HepG2 (cell line): Measurements from ENCODE around the gene KMT2D. TPM values are rescaled to one million over a fixed set of nuclear protein-coding genes. Genes with fewer than 3 reads are reported as not detected.

ENCODE experiments used
- CHCHD3 ChIP-seq: sonication (generic); formaldehyde crosslinking; IDR thresholded peaks from 2 replicates; pipeline ENCODE4 v1.8.0; 2022; ENCODE audit warnings: mild to moderate bottlenecking, missing genetic modification reagents, moderate library complexity
- HHEX ChIP-seq: IDR thresholded peaks from 2 replicates; pipeline ENCODE4 v1.6.1; 2016; ENCODE audit warnings: control low read depth
- HMG20A ChIP-seq: IDR thresholded peaks from 2 replicates; pipeline ENCODE4 v1.6.1; 2016; ENCODE audit warnings: borderline replicate concordance
- JARID2 ChIP-seq: sonication (generic); formaldehyde crosslinking; IDR thresholded peaks from 2 replicates; pipeline ENCODE4 v1.8.1; 2023; ENCODE audit warnings: missing genetic modification reagents, inconsistent platforms; ENCODE audit not compliant: insufficient replicate concordance
- LCORL ChIP-seq, 2 experiments: fragments of 450-650 bp in 1 of 2; sonication (generic) in 1 of 2; formaldehyde crosslinking in 1 of 2; IDR thresholded peaks; 2 replicates each; pipeline versions ENCODE4 v1.5.0 to v1.6.1; 2017 to 2020; ENCODE audit warnings: antibody characterized with exemption in 1 of 2, missing genetic modification reagents in 1 of 2
- MAFF ChIP-seq: IDR thresholded peaks from 2 replicates; pipeline ENCODE4 v1.6.1; 2011; ENCODE audit warnings: low read depth, low read length, improper control_type of control experiment
- NBN ChIP-seq: fragments of 450-650 bp; conservative IDR thresholded peaks from 2 replicates; pipeline ENCODE4 v1.6.1; 2017
- PLRG1 ChIP-seq: fragments of 450-650 bp; conservative IDR thresholded peaks from 2 replicates; pipeline ENCODE4 v1.6.1; 2016
- TBL1XR1 ChIP-seq: fragments of 150-350 bp; IDR thresholded peaks from 2 replicates; pipeline ENCODE4 v1.6.1; 2014; ENCODE audit warnings: borderline replicate concordance, low read length; ENCODE audit not compliant: partially characterized antibody
- THAP8 ChIP-seq: sonication (generic); formaldehyde crosslinking; IDR thresholded peaks from 2 replicates; pipeline ENCODE4 v1.5.1; 2020; ENCODE audit warnings: missing genetic modification reagents, mild to moderate bottlenecking, borderline replicate concordance
- ZBTB49 ChIP-seq: sonication (generic); formaldehyde crosslinking; IDR thresholded peaks from 2 replicates; pipeline ENCODE4 v1.4.0; 2020; ENCODE audit warnings: missing genetic modification reagents, borderline replicate concordance
- ZNF468 ChIP-seq: sonication (generic); formaldehyde crosslinking; IDR thresholded peaks from 2 replicates; pipeline ENCODE4 v1.8.0; 2022; ENCODE audit warnings: mild to moderate bottlenecking, moderate library complexity, missing genetic modification reagents
- ZNF552 ChIP-seq: sonication (generic); formaldehyde crosslinking; IDR thresholded peaks from 2 replicates; pipeline ENCODE4 v1.9.0; 2022; ENCODE audit warnings: missing genetic modification reagents, mild to moderate bottlenecking, borderline replicate concordance
- ZNF83 ChIP-seq: sonication (generic); formaldehyde crosslinking; IDR thresholded peaks from 2 replicates; pipeline ENCODE4 v1.4.0; 2020; ENCODE audit warnings: missing genetic modification reagents, mild to moderate bottlenecking, borderline replicate concordance
- polyA plus RNA-seq, 8 experiments: library from polyadenylated mRNA; depleted of rRNA in 3 of 8; stranded (reverse) in 7 of 8; unstranded in 1 of 8; fragments of >200 nt; fragmentation: Illumina TruSeq in 4 of 8; extraction: Trizol in 4 of 8; gene quantifications; 2 replicates each; pipeline versions ENCODE4 v1.2.1 to v1.2.3, GENCODE V29; 2011 to 2016; ENCODE audit warnings: low read depth in 4 of 8, missing spikeins in 1 of 8, mixed read lengths in 1 of 8; ENCODE audit not compliant: insufficient read depth in 1 of 8
- total RNA-seq, 5 experiments: library from RNA; depleted of rRNA; stranded (reverse); fragments of >200 nt; fragmentation: Illumina TruSeq; extraction: Trizol; gene quantifications; 2 replicates each; pipeline ENCODE4 v1.2.3, GENCODE V29; 2016; ENCODE audit warnings: low read depth in 1 of 5
- TF ChIP-seq, protein P1 (sequence below): IDR thresholded peaks from 2 replicates; pipeline ENCODE4 v1.6.1; 2012; ENCODE audit warnings: low read depth, low read length, improper control_type of control experiment
- TF ChIP-seq, protein P2 (sequence below): sonication (generic); formaldehyde crosslinking; IDR thresholded peaks from 2 replicates; pipeline ENCODE4 v1.4.0; 2020; ENCODE audit warnings: mild to moderate bottlenecking, missing genetic modification reagents
- TF ChIP-seq, protein P3 (sequence below): IDR thresholded peaks from 2 replicates; pipeline ENCODE4 v1.6.1; 2016; ENCODE audit warnings: missing compliant biosample characterization, missing genetic modification reagents, borderline replicate concordance
- TF ChIP-seq, protein P4 (sequence below): IDR thresholded peaks from 2 replicates; pipeline ENCODE4 v1.6.1; 2016; ENCODE audit warnings: low read depth

Gene KMT2D
- total and polyA plus RNA-seq, 2 of the 13 experiments (the other 11 are each of a cell fraction or from before 2014, with no cell fraction given) = 8.1 to 10.4 TPM

DNA sequence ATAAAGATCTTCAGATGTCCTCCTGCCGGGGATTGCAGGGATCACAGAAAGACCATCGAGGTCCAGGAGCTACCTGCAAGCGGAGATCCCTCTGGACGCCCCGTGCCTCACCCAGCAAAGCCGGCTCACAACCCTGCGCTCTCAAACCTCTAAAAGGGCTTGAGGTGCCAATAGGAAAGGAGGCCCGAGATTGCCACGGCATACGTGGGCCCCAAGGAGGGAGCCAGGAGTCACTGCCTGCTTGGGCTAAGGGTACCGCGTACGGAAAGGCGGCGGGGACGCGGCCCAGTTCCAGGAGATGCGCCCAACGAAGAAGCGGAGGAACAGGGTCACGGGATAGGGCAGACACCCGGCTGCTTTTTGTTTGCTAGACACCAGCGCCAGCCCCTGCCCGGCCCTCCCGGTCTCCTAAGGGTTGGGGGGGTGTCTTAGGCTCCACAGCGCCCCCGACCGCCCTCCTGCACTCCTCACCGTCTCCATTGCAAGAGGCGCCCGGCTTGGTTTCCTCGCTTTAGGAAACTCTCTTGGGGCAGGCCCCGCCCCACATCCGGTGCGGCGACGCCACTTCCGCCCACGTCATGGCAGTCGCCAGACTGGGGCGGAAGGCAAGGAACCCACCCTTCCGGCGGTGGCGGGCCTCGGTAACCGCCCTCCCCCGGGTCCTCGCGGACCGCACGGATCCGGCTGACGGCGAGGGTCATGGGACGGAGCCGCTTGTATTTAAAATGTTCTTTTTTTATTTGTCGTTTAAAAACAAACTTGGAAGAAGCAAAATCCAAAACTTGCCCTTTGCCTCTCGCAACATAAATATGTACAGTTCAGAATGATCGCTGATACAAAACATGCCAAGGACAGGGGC, 42.1 kb downstream of the KMT2D start, which contains the start of gene PRKAG1 (continued):
- TF ChIP-seq, protein P1, sequence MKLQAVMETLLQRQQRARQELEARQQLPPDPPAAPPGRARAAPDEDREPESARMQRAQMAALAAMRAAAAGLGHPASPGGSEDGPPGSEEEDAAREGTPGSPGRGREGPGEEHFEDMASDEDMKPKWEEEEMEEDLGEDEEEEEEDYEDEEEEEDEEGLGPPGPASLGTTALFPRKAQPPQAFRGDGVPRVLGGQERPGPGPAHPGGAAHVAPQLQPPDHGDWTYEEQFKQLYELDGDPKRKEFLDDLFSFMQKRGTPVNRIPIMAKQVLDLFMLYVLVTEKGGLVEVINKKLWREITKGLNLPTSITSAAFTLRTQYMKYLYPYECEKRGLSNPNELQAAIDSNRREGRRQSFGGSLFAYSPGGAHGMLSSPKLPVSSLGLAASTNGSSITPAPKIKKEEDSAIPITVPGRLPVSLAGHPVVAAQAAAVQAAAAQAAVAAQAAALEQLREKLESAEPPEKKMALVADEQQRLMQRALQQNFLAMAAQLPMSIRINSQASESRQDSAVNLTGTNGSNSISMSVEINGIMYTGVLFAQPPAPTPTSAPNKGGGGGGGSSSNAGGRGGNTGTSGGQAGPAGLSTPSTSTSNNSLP = peak; percentile 5; the same call in 1 of the 2 replicates
- TF ChIP-seq MAFF (no peak), ZNF83 (CRISPR knock-in tag) (0 out of 2 replicates have a peak, but pooled peaks have one; percentile 26), HHEX (no peak), HMG20A (CRISPR knock-in tag) (no peak), CHCHD3 (CRISPR knock-in tag) (no peak), THAP8 (CRISPR knock-in tag) (0 out of 2 replicates have a peak, but pooled peaks have one; percentile 30), ZBTB49 (CRISPR knock-in tag) (no peak), NBN (no peak), ZNF468 (no peak), TBL1XR1 (no peak), PLRG1 (no peak), JARID2 (CRISPR knock-in tag) (no peak), ZNF552 (CRISPR knock-in tag) (no peak), LCORL (IDR thresholded peaks at IDR 0.05) (no peak), LCORL (CRISPR knock-in tag; IDR thresholded peaks at IDR 0.05) (peak; percentile 81; the same call in 1 of the 2 replicates)
- TF ChIP-seq, protein P2, sequence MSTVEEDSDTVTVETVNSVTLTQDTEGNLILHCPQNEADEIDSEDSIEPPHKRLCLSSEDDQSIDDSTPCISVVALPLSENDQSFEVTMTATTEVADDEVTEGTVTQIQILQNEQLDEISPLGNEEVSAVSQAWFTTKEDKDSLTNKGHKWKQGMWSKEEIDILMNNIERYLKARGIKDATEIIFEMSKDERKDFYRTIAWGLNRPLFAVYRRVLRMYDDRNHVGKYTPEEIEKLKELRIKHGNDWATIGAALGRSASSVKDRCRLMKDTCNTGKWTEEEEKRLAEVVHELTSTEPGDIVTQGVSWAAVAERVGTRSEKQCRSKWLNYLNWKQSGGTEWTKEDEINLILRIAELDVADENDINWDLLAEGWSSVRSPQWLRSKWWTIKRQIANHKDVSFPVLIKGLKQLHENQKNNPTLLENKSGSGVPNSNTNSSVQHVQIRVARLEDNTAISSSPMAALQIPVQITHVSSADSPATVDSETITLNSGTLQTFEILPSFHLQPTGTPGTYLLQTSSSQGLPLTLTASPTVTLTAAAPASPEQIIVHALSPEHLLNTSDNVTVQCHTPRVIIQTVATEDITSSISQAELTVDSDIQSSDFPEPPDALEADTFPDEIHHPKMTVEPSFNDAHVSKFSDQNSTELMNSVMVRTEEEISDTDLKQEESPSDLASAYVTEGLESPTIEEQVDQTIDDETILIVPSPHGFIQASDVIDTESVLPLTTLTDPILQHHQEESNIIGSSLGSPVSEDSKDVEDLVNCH = no peak
- TF ChIP-seq, protein P3, sequence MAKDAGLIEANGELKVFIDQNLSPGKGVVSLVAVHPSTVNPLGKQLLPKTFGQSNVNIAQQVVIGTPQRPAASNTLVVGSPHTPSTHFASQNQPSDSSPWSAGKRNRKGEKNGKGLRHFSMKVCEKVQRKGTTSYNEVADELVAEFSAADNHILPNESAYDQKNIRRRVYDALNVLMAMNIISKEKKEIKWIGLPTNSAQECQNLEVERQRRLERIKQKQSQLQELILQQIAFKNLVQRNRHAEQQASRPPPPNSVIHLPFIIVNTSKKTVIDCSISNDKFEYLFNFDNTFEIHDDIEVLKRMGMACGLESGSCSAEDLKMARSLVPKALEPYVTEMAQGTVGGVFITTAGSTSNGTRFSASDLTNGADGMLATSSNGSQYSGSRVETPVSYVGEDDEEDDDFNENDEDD = peak; percentile 47; the same call in 1 of the 2 replicates
- TF ChIP-seq, protein P4, sequence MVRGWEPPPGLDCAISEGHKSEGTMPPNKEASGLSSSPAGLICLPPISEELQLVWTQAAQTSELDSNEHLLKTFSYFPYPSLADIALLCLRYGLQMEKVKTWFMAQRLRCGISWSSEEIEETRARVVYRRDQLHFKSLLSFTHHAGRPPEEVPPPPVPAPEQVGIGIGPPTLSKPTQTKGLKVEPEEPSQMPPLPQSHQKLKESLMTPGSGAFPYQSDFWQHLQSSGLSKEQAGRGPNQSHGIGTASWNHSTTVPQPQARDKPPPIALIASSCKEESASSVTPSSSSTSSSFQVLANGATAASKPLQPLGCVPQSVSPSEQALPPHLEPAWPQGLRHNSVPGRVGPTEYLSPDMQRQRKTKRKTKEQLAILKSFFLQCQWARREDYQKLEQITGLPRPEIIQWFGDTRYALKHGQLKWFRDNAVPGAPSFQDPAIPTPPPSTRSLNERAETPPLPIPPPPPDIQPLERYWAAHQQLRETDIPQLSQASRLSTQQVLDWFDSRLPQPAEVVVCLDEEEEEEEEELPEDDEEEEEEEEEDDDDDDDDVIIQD (CRISPR knock-in tag) = no peak
